Activated naive CD4-positive, alpha-beta T cell treated with anti-CD3 and anti-CD28 coated beads, Interleukin-2, amount 50 U/mL, for 16 hours (primary cell): Measurements from ENCODE around the gene KRTAP9-3.
"Not testable (repeated sequence)": the region's sequence is repeated elsewhere in the genome, so short reads cannot be mapped to it uniquely, and the experiment has no call there.

ENCODE experiments used
- DNase-seq: peaks from one replicate; pipeline ENCODE4 v3.0.0-alpha.2; 2020

KRTAP9-3 gene

GRCh38 chr17:41251261-41251660 lies 19.0 kb downstream of the KRTAP9-3 start:
- no peak for DNase-seq

GRCh38 chr17:41254861-41255260 lies 22.6 kb downstream of the KRTAP9-3 start:
- DNase-seq = no peak

GRCh38 chr17:41255381-41256290 lies 23.4 kb downstream of the KRTAP9-3 start, which contains the start of gene KRTAP9-9:
Gene KRTAP9-9 (plus strand): TSS chr17:41255384.
- DNase-seq = not testable (repeated sequence)

GRCh38 chr17:41256291-41256685 lies 24.0 kb downstream of the KRTAP9-3 start:
- DNase-seq = no peak

GRCh38 chr17:41258406-41258805 lies 26.2 kb downstream of the KRTAP9-3 start:
- DNase-seq = no peak

GRCh38 chr17:41263212-41263611 lies 31.0 kb downstream of the KRTAP9-3 start:
- DNase-seq = no peak

- no peak for DNase-seq
Observed at GRCh38 chr17:41264599-41264998, 32.4 kb downstream of the KRTAP9-3 start.

- DNase-seq = no peak
Observed at GRCh38 chr17:41265078-41265477, 32.8 kb downstream of the KRTAP9-3 start, which contains the start of gene KRTAP9-6. Gene KRTAP9-6 (plus strand): TSS chr17:41265378. CDS start chr17:41265378, 0 bp downstream.

- no peak for DNase-seq
Observed at GRCh38 chr17:41267711-41268110, 35.5 kb downstream of the KRTAP9-3 start.

GRCh38 chr17:41271323-41271722 lies 39.1 kb downstream of the KRTAP9-3 start:
- not testable (repeated sequence) for DNase-seq

GRCh38 chr17:41271858-41272257 lies 39.6 kb downstream of the KRTAP9-3 start:
- no peak for DNase-seq

- DNase-seq = not testable (repeated sequence)
Observed at GRCh38 chr17:41275648-41276190, 43.5 kb downstream of the KRTAP9-3 start, which contains the start of gene KRTAP9-7. Gene KRTAP9-7 (plus strand): TSS chr17:41275698. CDS start chr17:41275698, 0 bp downstream.

- no peak for DNase-seq
Observed at GRCh38 chr17:41278176-41278955, 46.1 kb downstream of the KRTAP9-3 start.
